Kidney (tissue), 14 donors: Measurements from ENCODE around the gene PRKACB. TPM values are rescaled to one million over a fixed set of nuclear protein-coding genes. Genes with fewer than 3 reads are reported as not detected.
"Not testable (repeated sequence)": the region's sequence is repeated elsewhere in the genome, so short reads cannot be mapped to it uniquely, and the experiment has no call there.

ENCODE experiments used
- DNase-seq, 5 donors: peaks; one replicate each; pipeline ENCODE4 v3.0.0-alpha.2; 2013 to 2020
- FAIRE-seq: peaks from 2 replicates; lab custom pipeline; 2012; peaks lifted over from hg19 to GRCh38; lab: Jason Lieb, UNC
- H3K27ac ChIP-seq, 2 donors: one replicate each; pipeline ENCODE4 v1.7.0; 2013; ENCODE audit warnings: low read depth in 2 of 2, low read length in 2 of 2, inconsistent platforms in 1 of 2
- H3K27me3 ChIP-seq: one replicate; pipeline ENCODE4 v1.7.1; 2013; ENCODE audit warnings: low read length, inconsistent platforms; ENCODE audit not compliant: control insufficient read depth, insufficient read depth
- H3K36me3 ChIP-seq, 3 donors: one replicate each; pipeline versions ENCODE4 v1.7.0 to v1.7.1; 2013; ENCODE audit warnings: low read length in 3 of 3, control low read depth in 1 of 3, inconsistent platforms in 1 of 3; ENCODE audit not compliant: insufficient read depth in 3 of 3, control insufficient read depth in 2 of 3
- H3K4me1 ChIP-seq, 3 donors: one replicate each; pipeline versions ENCODE4 v1.7.0 to v1.7.1; 2013; ENCODE audit warnings: low read length in 3 of 3, inconsistent platforms in 1 of 3, low read depth in 1 of 3; ENCODE audit not compliant: control insufficient read depth in 2 of 3, insufficient read depth in 2 of 3
- H3K4me3 ChIP-seq, 3 donors: one replicate each; pipeline versions ENCODE4 v1.7.0 to v1.8.1; 2013; ENCODE audit warnings: low read length in 3 of 3, control low read depth in 1 of 3, inconsistent platforms in 1 of 3
- H3K9ac ChIP-seq, 3 donors: one replicate each; pipeline versions ENCODE4 v1.7.0 to v1.7.1; 2013; ENCODE audit warnings: low read length in 3 of 3, control low read depth in 1 of 3, inconsistent platforms in 1 of 3
- H3K9me3 ChIP-seq, 3 donors: one replicate each; pipeline versions ENCODE4 v1.7.0 to v1.7.1; 2013; ENCODE audit warnings: low read length in 3 of 3, control low read depth in 1 of 3, inconsistent platforms in 1 of 3; ENCODE audit not compliant: control insufficient read depth in 2 of 3, insufficient read depth in 1 of 3
- CTCF ChIP-seq: IDR thresholded peaks from 3 replicates; pipeline ENCODE4 v1.5.1; 2012; ENCODE audit warnings: mild to moderate bottlenecking, moderate library complexity, borderline replicate concordance; ENCODE audit not compliant: insufficient read depth; ENCODE audit errors: extremely low read depth
- intact Hi-C: fragments of 100-400 bp; cut with DNase I; formaldehyde crosslinking; loops from one replicate; pipeline ENCODE4 v1.11.1; 2022
- polyA plus RNA-seq: library from polyadenylated mRNA; stranded (reverse); fragments of 350-450 nt; fragmentation: Illumina TruSeq; extraction: RNeasy Lipid Tissue Mini Kit (QIAGEN cat#74804); gene quantifications from one replicate; pipeline ENCODE4 v1.2.3, GENCODE V29; 2014; ENCODE audit warnings: low read depth, low replicate concordance; ENCODE audit not compliant: insufficient read depth
- total RNA-seq: library from RNA; stranded (reverse); fragmentation: NEBNext Ultra II Directional; extraction: Animal tissue kit (Norgen Biotek cat#: 25700); gene quantifications from one replicate; pipeline ENCODE4 v1.2.1, GENCODE V29; 2021
- donor health status: control.
- donor health status: control.
- donor health status: control.
- donor health status: control.
- donor health status: control.
- donor health status: DM: yes; HTN: yes; CAD: no.
- donor health status: Normal renal cell carcinoma (clear cell type).

PRKACB gene
- total and polyA plus RNA-seq, 2 donors from 2014 or later: 22.4 to 52.5 TPM

- intact Hi-C loops: no loop called here
- no peak for TF ChIP-seq CTCF
- DNase-seq (no peak), FAIRE-seq (no peak)
- H3K9ac ChIP-seq: no peak overlapping the region
- H3K27ac ChIP-seq: no peak overlapping the region
- H3K27me3 ChIP-seq: no peaks in the 10 kb centered on the region
- H3K4me1 ChIP-seq: no peaks in the 10 kb centered on the region
- H3K36me3 ChIP-seq: no peaks in the 10 kb centered on the region
- no peak overlapping the region for H3K4me3 ChIP-seq
- H3K9me3 ChIP-seq: peaks cover 0 to 9% (median 0%) of the 10 kb centered on the region in 3 donors
Measured at GRCh38 chr1:84223751-84224432, 79.8 kb downstream of the PRKACB start.

GRCh38 chr1:84224905-84225304, 80.8 kb downstream of the PRKACB start:
- no peak for TF ChIP-seq CTCF
- no peaks in the 10 kb centered on the region for H3K27me3 ChIP-seq
- no peaks in the 10 kb centered on the region for H3K4me1 ChIP-seq
- no peaks in the 10 kb centered on the region for H3K36me3 ChIP-seq
- FAIRE-seq: no peak
- intact Hi-C loops: no loop called here
- DNase-seq: no peak
- no peak overlapping the region for H3K9ac ChIP-seq
- no peak overlapping the region for H3K4me3 ChIP-seq
- H3K27ac ChIP-seq: no peak overlapping the region
- peaks cover 0 to 5% (median 0%) of the 10 kb centered on the region in 3 donors for H3K9me3 ChIP-seq

GRCh38 chr1:84225646-84226045, 81.6 kb downstream of the PRKACB start:
- no peak overlapping the region for H3K4me3 ChIP-seq
- H3K36me3 ChIP-seq: no peaks in the 10 kb centered on the region
- H3K4me1 ChIP-seq: no peaks in the 10 kb centered on the region
- H3K27me3 ChIP-seq: no peaks in the 10 kb centered on the region
- TF ChIP-seq CTCF: no peak
- no peak overlapping the region for H3K9ac ChIP-seq
- FAIRE-seq (no peak), DNase-seq (no peak)
- intact Hi-C loops: no loop called here
- no peak overlapping the region for H3K27ac ChIP-seq
- peaks cover 0 to 5% (median 0%) of the 10 kb centered on the region in 3 donors for H3K9me3 ChIP-seq

GRCh38 chr1:84232676-84233075, 88.6 kb downstream of the PRKACB start:
- H3K27ac ChIP-seq, DNase-seq, FAIRE-seq, H3K4me3 ChIP-seq, H3K9me3 ChIP-seq, intact Hi-C loops, H3K9ac ChIP-seq, H3K27me3 ChIP-seq, H3K4me1 ChIP-seq, H3K36me3 ChIP-seq: not testable (repeated sequence)
